ENCODE results near the gene GORASP1. TPM values are rescaled to one million over a fixed set of nuclear protein-coding genes. Genes with fewer than 3 reads are reported as not detected.

Gene GORASP1
- total and polyA plus RNA-seq, 2 donors (not counting 1 experiment from before 2014, with no cell fraction given): 32.1 to 37.5 TPM

DNA sequence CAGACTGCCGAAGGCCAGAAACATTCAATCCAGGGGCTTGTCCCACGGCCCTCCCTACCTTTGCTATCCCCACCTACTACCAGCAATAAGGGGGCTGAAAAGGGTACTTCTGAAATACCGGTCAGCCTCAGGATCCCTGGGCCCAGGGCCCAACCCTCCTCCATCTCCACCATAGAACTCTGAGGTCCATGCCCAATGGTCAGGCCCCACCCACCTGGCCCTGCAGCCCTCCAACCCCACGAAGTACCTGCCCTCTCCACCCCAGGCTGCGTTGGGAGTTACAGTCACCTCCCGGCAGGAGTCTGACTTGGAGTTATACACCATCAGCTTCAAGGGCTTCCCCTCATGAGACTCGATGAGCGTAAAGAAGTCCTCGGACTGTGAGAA lies 6.9 kb downstream of the GORASP1 start:
- H3K4me3 ChIP-seq (replicated peaks in 1 of 4; ENCODE audit: control extremely low read depth in 1 of 4, insufficient read depth in 1 of 4, low read depth in 3 of 4, low read length in 4 of 4): no peak overlapping the region
- H3K27ac ChIP-seq (ENCODE audit: insufficient read depth, low read length): no peak overlapping the region
- TF ChIP-seq, protein P1, sequence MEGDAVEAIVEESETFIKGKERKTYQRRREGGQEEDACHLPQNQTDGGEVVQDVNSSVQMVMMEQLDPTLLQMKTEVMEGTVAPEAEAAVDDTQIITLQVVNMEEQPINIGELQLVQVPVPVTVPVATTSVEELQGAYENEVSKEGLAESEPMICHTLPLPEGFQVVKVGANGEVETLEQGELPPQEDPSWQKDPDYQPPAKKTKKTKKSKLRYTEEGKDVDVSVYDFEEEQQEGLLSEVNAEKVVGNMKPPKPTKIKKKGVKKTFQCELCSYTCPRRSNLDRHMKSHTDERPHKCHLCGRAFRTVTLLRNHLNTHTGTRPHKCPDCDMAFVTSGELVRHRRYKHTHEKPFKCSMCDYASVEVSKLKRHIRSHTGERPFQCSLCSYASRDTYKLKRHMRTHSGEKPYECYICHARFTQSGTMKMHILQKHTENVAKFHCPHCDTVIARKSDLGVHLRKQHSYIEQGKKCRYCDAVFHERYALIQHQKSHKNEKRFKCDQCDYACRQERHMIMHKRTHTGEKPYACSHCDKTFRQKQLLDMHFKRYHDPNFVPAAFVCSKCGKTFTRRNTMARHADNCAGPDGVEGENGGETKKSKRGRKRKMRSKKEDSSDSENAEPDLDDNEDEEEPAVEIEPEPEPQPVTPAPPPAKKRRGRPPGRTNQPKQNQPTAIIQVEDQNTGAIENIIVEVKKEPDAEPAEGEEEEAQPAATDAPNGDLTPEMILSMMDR (conservative IDR thresholded peaks at IDR 0.05 in 1 of 2, IDR thresholded peaks at IDR 0.05 in 1 of 2; ENCODE audit: low read depth in 1 of 2, low read length in 2 of 2): no peak
- no peak for TF ChIP-seq EZH2 (IDR thresholded peaks at IDR 0.05; ENCODE audit: low read length, missing control alignments)
- DNase-seq (ENCODE audit: low read depth in 2 of 2): no peak
- H3K9me3 ChIP-seq (ENCODE audit: control insufficient read depth, insufficient read depth, low read depth, low read length): no peaks in the 10 kb centered on the region
- no peaks in the 10 kb centered on the region for H3K4me1 ChIP-seq (ENCODE audit: control insufficient read depth, extremely low read depth, insufficient read depth, low read length)
- H3K27me3 ChIP-seq (ENCODE audit: control insufficient read depth, insufficient read depth, low read length): no peaks in the 10 kb centered on the region
- H4K20me1 ChIP-seq (ENCODE audit: control insufficient read depth, extremely low read depth, insufficient read depth, low read length): no peaks in the 10 kb centered on the region
- H3K4me2 ChIP-seq (ENCODE audit: extremely low read depth, insufficient read depth, low read length): no peak overlapping the region
- H2AFZ ChIP-seq (ENCODE audit: low read length): no peak overlapping the region
- peaks cover 17% of the 10 kb centered on the region for H3K79me2 ChIP-seq (ENCODE audit: control insufficient read depth, insufficient read depth, low read length)
- H3K9ac ChIP-seq (ENCODE audit: insufficient read depth, low read length): no peak overlapping the region
- peaks cover 15% of the 10 kb centered on the region for H3K36me3 ChIP-seq (ENCODE audit: control insufficient read depth, insufficient read depth, low read length)

- H3K36me3 ChIP-seq (ENCODE audit: control insufficient read depth, insufficient read depth, low read length): peaks cover 15% of the 10 kb centered on the region
- TF ChIP-seq, protein P1 (conservative IDR thresholded peaks at IDR 0.05 in 1 of 2, IDR thresholded peaks at IDR 0.05 in 1 of 2; ENCODE audit: low read depth in 1 of 2, low read length in 2 of 2): no peak
- TF ChIP-seq EZH2 (IDR thresholded peaks at IDR 0.05; ENCODE audit: low read length, missing control alignments): no peak
Observed at GRCh38 chr3:39099738-39100499, 7.5 kb downstream of the GORASP1 start.

GRCh38 chr3:39099242-39099641 lies 8.2 kb downstream of the GORASP1 start:
- Histone ChIP-seq H4K20me1 (ENCODE audit: control insufficient read depth, extremely low read depth, insufficient read depth, low read length) (no peaks in the 10 kb centered on the region), H3K36me3 (ENCODE audit: control insufficient read depth, insufficient read depth, low read length) (peaks cover 15% of the 10 kb centered on the region)

More at GRCh38 chr3:39099738-39100499, 7.5 kb downstream of the GORASP1 start:
- H3K9me3 ChIP-seq (ENCODE audit: control insufficient read depth, insufficient read depth, low read depth, low read length): no peaks in the 10 kb centered on the region
- no peak overlapping the region for H3K27ac ChIP-seq (ENCODE audit: insufficient read depth, low read length)
- DNase-seq (ENCODE audit: low read depth in 2 of 2): no peak
- peaks cover 11% of the 10 kb centered on the region for H3K79me2 ChIP-seq (ENCODE audit: control insufficient read depth, insufficient read depth, low read length)
- no peak overlapping the region for H2AFZ ChIP-seq (ENCODE audit: low read length)
- H3K4me3 ChIP-seq (replicated peaks in 1 of 4; ENCODE audit: control extremely low read depth in 1 of 4, insufficient read depth in 1 of 4, low read depth in 3 of 4, low read length in 4 of 4): no peak overlapping the region
- no peak overlapping the region for H3K4me2 ChIP-seq (ENCODE audit: extremely low read depth, insufficient read depth, low read length)
- no peak overlapping the region for H3K9ac ChIP-seq (ENCODE audit: insufficient read depth, low read length)
- H3K27me3 ChIP-seq (ENCODE audit: control insufficient read depth, insufficient read depth, low read length): no peaks in the 10 kb centered on the region
- H3K4me1 ChIP-seq (ENCODE audit: control insufficient read depth, extremely low read depth, insufficient read depth, low read length): no peaks in the 10 kb centered on the region
- no peaks in the 10 kb centered on the region for H4K20me1 ChIP-seq (ENCODE audit: control insufficient read depth, extremely low read depth, insufficient read depth, low read length)

More at GRCh38 chr3:39099242-39099641, 8.2 kb downstream of the GORASP1 start:
- no peak for DNase-seq (ENCODE audit: low read depth in 2 of 2)
- H3K4me3 ChIP-seq (replicated peaks in 1 of 4; ENCODE audit: control extremely low read depth in 1 of 4, insufficient read depth in 1 of 4, low read depth in 3 of 4, low read length in 4 of 4): no peak overlapping the region
- no peak overlapping the region for H3K27ac ChIP-seq (ENCODE audit: insufficient read depth, low read length)
- no peak overlapping the region for H3K9ac ChIP-seq (ENCODE audit: insufficient read depth, low read length)
- TF ChIP-seq, protein P1 (conservative IDR thresholded peaks at IDR 0.05 in 1 of 2, IDR thresholded peaks at IDR 0.05 in 1 of 2; ENCODE audit: low read depth in 1 of 2, low read length in 2 of 2): no peak
- no peak for TF ChIP-seq EZH2 (IDR thresholded peaks at IDR 0.05; ENCODE audit: low read length, missing control alignments)
- peaks cover 6% of the 10 kb centered on the region for H3K79me2 ChIP-seq (ENCODE audit: control insufficient read depth, insufficient read depth, low read length)
- no peaks in the 10 kb centered on the region for H3K4me1 ChIP-seq (ENCODE audit: control insufficient read depth, extremely low read depth, insufficient read depth, low read length)
- H3K27me3 ChIP-seq (ENCODE audit: control insufficient read depth, insufficient read depth, low read length): no peaks in the 10 kb centered on the region
- no peaks in the 10 kb centered on the region for H3K9me3 ChIP-seq (ENCODE audit: control insufficient read depth, insufficient read depth, low read depth, low read length)
- H2AFZ ChIP-seq (ENCODE audit: low read length): no peak overlapping the region
- no peak overlapping the region for H3K4me2 ChIP-seq (ENCODE audit: extremely low read depth, insufficient read depth, low read length)

Data from fibroblast of lung (primary cell).